ENCODE measurements around the gene NRIP1. TPM values are rescaled to one million over a fixed set of nuclear protein-coding genes. Genes with fewer than 3 reads are reported as not detected.

The NRIP1 gene
- total and polyA plus RNA-seq, 2 of the 13 experiments (the other 11 are each of a cell fraction or from before 2014, with no cell fraction given): 21.0 to 69.0 TPM

- peak overlapping the region; percentile 81 for H3K4me2 ChIP-seq (ENCODE audit: low read depth, low read length)
- no peak for TF ChIP-seq ZNF775 (CRISPR knock-in tag; IDR thresholded peaks at IDR 0.05; ENCODE audit: borderline replicate concordance)
- no peak for TF ChIP-seq MTERF4 (CRISPR knock-in tag; IDR thresholded peaks at IDR 0.05)
- TF ChIP-seq SNAPC5 (CRISPR knock-in tag; IDR thresholded peaks at IDR 0.05; ENCODE audit: borderline replicate concordance): no peak
- TF ChIP-seq RBFOX2 (IDR thresholded peaks at IDR 0.05; ENCODE audit: low read depth, low read length): 0 out of 2 replicates have a peak, but pooled peaks have one; percentile 29
- TF ChIP-seq CSRNP1 (CRISPR knock-in tag; IDR thresholded peaks at IDR 0.05): no peak
- no peak for TF ChIP-seq ZBTB7A (CRISPR knock-in tag; IDR thresholded peaks at IDR 0.05)
- no peak for TF ChIP-seq ELF4 (CRISPR knock-in tag; IDR thresholded peaks at IDR 0.05; ENCODE audit: borderline replicate concordance)
- H3K27me3 ChIP-seq (ENCODE audit: control insufficient read depth in 1 of 2, insufficient read depth in 2 of 2, low read length in 2 of 2): peaks cover 0 to 4% of the 10 kb centered on the region in 2 experiments; a peak in 1 of 5 replicates
- H3K36me3 ChIP-seq (replicated peaks in 1 of 2; ENCODE audit: control insufficient read depth in 1 of 2, insufficient read depth in 2 of 2, low read length in 2 of 2): no peaks in the 10 kb centered on the region
- WGBS (ENCODE audit: low lambda C conversion rate): 24% methylated on average over 6 of the region's 6 CpGs
- H2AFZ ChIP-seq (ENCODE audit: low read length): no peak overlapping the region
- FAIRE-seq: no peak
- H3K9me3 ChIP-seq (ENCODE audit: low read length): no peaks in the 10 kb centered on the region
- DNase-seq (ENCODE audit: low spot score): no peak
- no TSS peak for BruUV-seq (replicated peaks)
- intact Hi-C loops (cut with micrococcal nuclease; ENCODE audit: unreplicated experiment): loop anchor here (1.0 kb wide), 2 partner anchors 382 to 421 kb away; no protein-coding TSS in a partner anchor
- no peak for ATAC-seq
- CTCF ChIA-PET (ENCODE audit: low intra/inter-chr PET ratio, low total read pairs): no interaction called here
- H3K4me3 ChIP-seq (replicated peaks in 1 of 3; ENCODE audit: insufficient read depth in 1 of 3, low read depth in 2 of 3, low read length in 3 of 3): peak overlapping the region; percentile 83 to 95 (median 92); a peak in 5 of 6 replicates
- peaks cover 62% of the 10 kb centered on the region for H4K20me1 ChIP-seq (ENCODE audit: insufficient read depth, low read length)
- peaks cover 91% of the 10 kb centered on the region for H3K79me2 ChIP-seq (ENCODE audit: insufficient read depth, low read length)
- peak overlapping the region; percentile 97 for H3K9ac ChIP-seq (ENCODE audit: insufficient read depth, low read depth, low read length)
- in situ Hi-C loops (cut with HindIII; ENCODE audit: extremely low pct_ligation_motif_present, low pct_unique_long_range_greater_than_20kb): loop anchor here (10.0 kb wide), 3 partner anchors 153 to 423 kb away; no protein-coding TSS in a partner anchor
- peaks cover 57% of the 10 kb centered on the region for H3K4me1 ChIP-seq (ENCODE audit: insufficient read depth, low read length)
- peak overlapping the region; percentile 95 for H3K27ac ChIP-seq (ENCODE audit: extremely low read length, insufficient read depth, low read length)
- POLR2A ChIA-PET: no interaction called here
These were observed 2.8 kb downstream of the NRIP1 start for GRCh38 chr21:15061747-15062605.

Data from HepG2 (cell line).